Lower lobe of right lung (tissue), 2 donors: ENCODE measurements around the gene USP24. TPM values are rescaled to one million over a fixed set of nuclear protein-coding genes. Genes with fewer than 3 reads are reported as not detected.

Experiments
- ATAC-seq, 2 donors: fragments of 200-7000 bp; cut with Tn5 transposase; one replicate each; pipeline ENCODE4 v1.9.1; 2020 to 2022; ENCODE audit warnings: mild to moderate bottlenecking in 2 of 2, moderate library complexity in 2 of 2
- DNase-seq: peaks from one replicate; pipeline ENCODE4 v3.0.0-alpha.2; 2020
- H3K27ac ChIP-seq: fragments of 200-600 bp; one replicate; pipeline ENCODE4 v1.8.0; 2022
- H3K27me3 ChIP-seq: fragments of 200-600 bp; one replicate; pipeline ENCODE4 v1.8.0; 2022; ENCODE audit warnings: low read depth
- H3K36me3 ChIP-seq: fragments of 200-600 bp; one replicate; pipeline ENCODE4 v1.8.0; 2022; ENCODE audit warnings: mild to moderate bottlenecking
- H3K4me1 ChIP-seq: fragments of 200-600 bp; one replicate; pipeline ENCODE4 v1.8.0; 2022
- H3K4me3 ChIP-seq: fragments of 200-600 bp; one replicate; pipeline ENCODE4 v1.8.0; 2022; ENCODE audit warnings: mild to moderate bottlenecking
- H3K9me3 ChIP-seq: fragments of 200-600 bp; one replicate; pipeline ENCODE4 v1.8.0; 2022
- CTCF ChIP-seq: fragments of 200-600 bp; IDR thresholded peaks from one replicate; pipeline ENCODE4 v1.8.0; 2022; ENCODE audit warnings: antibody characterized with exemption, mild to moderate bottlenecking
- intact Hi-C: fragments of 100-400 bp; cut with DNase I; formaldehyde crosslinking; loops from one replicate; pipeline ENCODE4 v1.11.0; 2022
- total RNA-seq: library from RNA; stranded (reverse); fragmentation: NEBNext Ultra II Directional; extraction: Animal tissue kit (Norgen Biotek cat#: 25700); gene quantifications from one replicate; pipeline ENCODE4 v1.2.1, GENCODE V29; 2021
- donor health status: DM: no; HTN: yes; CAD: no; lungs with severe emphysema.

The USP24 gene
- total RNA-seq, 1 donor from 2014 or later: 37.6 TPM

GRCh38 chr1:55049914-55050278, 165.3 kb downstream of the USP24 start:
- intact Hi-C loops: no loop called here
- H3K4me1 ChIP-seq: no peaks in the 10 kb centered on the region
- no peak for DNase-seq
- no peaks in the 10 kb centered on the region for H3K27me3 ChIP-seq
- no peak overlapping the region for H3K4me3 ChIP-seq
- H3K27ac ChIP-seq: no peak overlapping the region
- peaks cover 4% of the 10 kb centered on the region for H3K36me3 ChIP-seq
- no peak for ATAC-seq
- TF ChIP-seq CTCF: no peak
- H3K9me3 ChIP-seq: no peaks in the 10 kb centered on the region

- intact Hi-C loops: no loop called here
- TF ChIP-seq CTCF: no peak
Observed at GRCh38 chr1:55049271-55049913, 165.8 kb downstream of the USP24 start.

GRCh38 chr1:55048453-55049270, 166.5 kb downstream of the USP24 start:
- DNase-seq: no peak

More at GRCh38 chr1:55049271-55049913, 165.8 kb downstream of the USP24 start:
- Histone ChIP-seq H3K27ac (no peak overlapping the region), H3K4me1 (no peaks in the 10 kb centered on the region), H3K9me3 (no peaks in the 10 kb centered on the region), H3K4me3 (no peak overlapping the region), H3K36me3 (peaks cover 4% of the 10 kb centered on the region), H3K27me3 (no peaks in the 10 kb centered on the region)
- DNase-seq (no peak), ATAC-seq (no peak)

GRCh38 chr1:55047611-55048010, 167.6 kb downstream of the USP24 start:
- Histone ChIP-seq H3K4me1 (no peaks in the 10 kb centered on the region), H3K27ac (no peak overlapping the region), H3K9me3 (no peaks in the 10 kb centered on the region), H3K36me3 (peaks cover 4% of the 10 kb centered on the region), H3K27me3 (no peaks in the 10 kb centered on the region), H3K4me3 (no peak overlapping the region)
- no peak for DNase-seq
- ATAC-seq: no peak
- intact Hi-C loops: no loop called here
- no peak for TF ChIP-seq CTCF

More at GRCh38 chr1:55048453-55049270, 166.5 kb downstream of the USP24 start:
- TF ChIP-seq CTCF: no peak
- H3K9me3 ChIP-seq: no peaks in the 10 kb centered on the region
- H3K4me3 ChIP-seq: no peak overlapping the region
- no peaks in the 10 kb centered on the region for H3K27me3 ChIP-seq
- no peaks in the 10 kb centered on the region for H3K4me1 ChIP-seq
- peaks cover 4% of the 10 kb centered on the region for H3K36me3 ChIP-seq
- intact Hi-C loops: no loop called here
- no peak for ATAC-seq
- no peak overlapping the region for H3K27ac ChIP-seq

DNA sequence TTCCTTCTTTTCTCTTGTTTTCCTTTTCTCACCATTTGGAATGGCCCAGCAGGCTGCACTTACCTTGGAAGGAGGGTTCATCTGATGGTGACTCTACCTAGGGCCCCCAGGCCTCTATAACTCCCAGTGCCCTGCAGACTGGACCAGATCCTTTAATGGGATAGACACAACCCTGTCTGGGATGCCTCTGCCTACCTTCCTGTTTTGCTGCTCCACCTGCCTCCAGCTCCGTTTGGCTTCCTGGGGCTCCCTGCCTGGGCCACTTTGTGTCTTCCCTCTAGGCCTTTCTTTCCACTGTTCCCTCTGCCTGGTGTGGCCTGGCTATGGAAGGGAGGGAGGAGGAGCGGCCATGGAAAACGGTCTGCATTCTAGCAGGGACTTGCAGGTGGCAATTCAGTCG, 168.3 kb downstream of the USP24 start:
- TF ChIP-seq CTCF: no peak
- H3K27ac ChIP-seq: no peak overlapping the region
- no peaks in the 10 kb centered on the region for H3K4me1 ChIP-seq
- ATAC-seq (no peak), DNase-seq (no peak)
- peaks cover 4% of the 10 kb centered on the region for H3K36me3 ChIP-seq
- H3K27me3 ChIP-seq: peaks cover 4% of the 10 kb centered on the region
- H3K4me3 ChIP-seq: no peak overlapping the region
- intact Hi-C loops: no loop called here
- no peaks in the 10 kb centered on the region for H3K9me3 ChIP-seq
